ENCODE results near the gene NRAP.

The NRAP gene

GRCh38 chr10:113603057-113603777 is 60.6 kb downstream of the NRAP start:
- no peak for DNase-seq

- no peak for DNase-seq
Measured at GRCh38 chr10:113600569-113600968, 63.3 kb downstream of the NRAP start.

- no peak for DNase-seq
Measured at GRCh38 chr10:113594652-113595051, 69.2 kb downstream of the NRAP start.

- DNase-seq, result no peak
Measured at GRCh38 chr10:113592380-113592779, 71.5 kb downstream of the NRAP start.

GRCh38 chr10:113590581-113590980 is 73.3 kb downstream of the NRAP start:
- no peak for DNase-seq

- no peak for DNase-seq
Measured at GRCh38 chr10:113589201-113589770, 74.6 kb downstream of the NRAP start.

GRCh38 chr10:113585949-113586348 is 77.9 kb downstream of the NRAP start:
- no peak for DNase-seq

- DNase-seq, result no peak
Measured at GRCh38 chr10:113583571-113583970, 80.3 kb downstream of the NRAP start.

- DNase-seq, result no peak
Measured at GRCh38 chr10:113581092-113581491, 82.7 kb downstream of the NRAP start.

- no peak for DNase-seq
Measured at GRCh38 chr10:113578773-113579172, 85.1 kb downstream of the NRAP start.

- no peak for DNase-seq
Measured at GRCh38 chr10:113576852-113577251, 87.0 kb downstream of the NRAP start.

- no peak for DNase-seq
Measured at GRCh38 chr10:113573368-113573767, 90.5 kb downstream of the NRAP start.

- DNase-seq, result peak; percentile 2
Measured at GRCh38 chr10:113572520-113573290, 91.1 kb downstream of the NRAP start.

GRCh38 chr10:113569576-113569975 is 94.3 kb downstream of the NRAP start:
- DNase-seq, result no peak

GRCh38 chr10:113566888-113567287 is 97.0 kb downstream of the NRAP start:
- no peak for DNase-seq

GRCh38 chr10:113565364-113565763 is 98.5 kb downstream of the NRAP start:
- DNase-seq, result no peak

GRCh38 chr10:113563306-113564088 is 100.3 kb downstream of the NRAP start:
- peak; percentile 21 for DNase-seq

- DNase-seq, result no peak
Measured at GRCh38 chr10:113562704-113563103, 101.1 kb downstream of the NRAP start.

- DNase-seq, result no peak
Measured at GRCh38 chr10:113562069-113562468, 101.8 kb downstream of the NRAP start.

- DNase-seq, result no peak
Measured at GRCh38 chr10:113561214-113561613, 102.6 kb downstream of the NRAP start.

- no peak for DNase-seq
Measured at GRCh38 chr10:113560071-113560470, 103.8 kb downstream of the NRAP start.

- no peak for DNase-seq
Measured at GRCh38 chr10:113557903-113558321, 105.9 kb downstream of the NRAP start.

- no peak for DNase-seq
Measured at GRCh38 chr10:113557424-113557862, 106.4 kb downstream of the NRAP start.

Measured in DMS79 treated with DMSO at 0.1 percent for 48 hours (cell line).